WTC11 (cell line): Measurements from ENCODE around the gene RLF. TPM values are rescaled to one million over a fixed set of nuclear protein-coding genes. Genes with fewer than 3 reads are reported as not detected.

ENCODE experiments used
- ATAC-seq: fragments of 200-7000 bp; cut with Tn5 transposase; 2 replicates; pipeline ENCODE4 v1.10.0; 2021; ENCODE audit warnings: mild to moderate bottlenecking, moderate library complexity
- CTCF ChIA-PET: fragments of 300-600 bp; sonication (Branson Sonifier 250); formaldehyde crosslinking; loops from one replicate; lab custom pipeline; 2021; ENCODE audit warnings: antibody characterized with exemption; lab: Charles Lee
- POLR2A ChIA-PET: fragments of 350-600 bp; sonication (Branson Sonifier 250); formaldehyde crosslinking; loops from one replicate; lab custom pipeline; 2021; ENCODE audit warnings: antibody characterized with exemption; lab: Charles Lee
- DNase-seq: peaks from one replicate; pipeline ENCODE4 v3.0.0; 2021; ENCODE audit warnings: low spot score
- H3K27ac Mint-ChIP-seq: 2 replicates; pipeline ENCODE4 v1.8.0; 2021; ENCODE audit warnings: mixed read lengths
- H3K27me3 Mint-ChIP-seq: 2 replicates; pipeline ENCODE4 v1.8.0; 2021; ENCODE audit warnings: low read depth, mild to moderate bottlenecking, moderate library complexity, mixed read lengths
- H3K36me3 Mint-ChIP-seq: 2 replicates; pipeline ENCODE4 v1.8.0; 2021; ENCODE audit warnings: mixed read lengths
- H3K4me1 Mint-ChIP-seq: 2 replicates; pipeline ENCODE4 v1.8.0; 2022; ENCODE audit warnings: mixed read lengths
- H3K4me3 Mint-ChIP-seq: 2 replicates; pipeline ENCODE4 v1.8.0; 2021; ENCODE audit warnings: mild to moderate bottlenecking, moderate library complexity, mixed read lengths
- H3K9me3 Mint-ChIP-seq: 2 replicates; pipeline ENCODE4 v1.8.0; 2021; ENCODE audit warnings: mixed read lengths
- CREB1 ChIP-seq: sonication (generic); formaldehyde crosslinking; IDR thresholded peaks from 2 replicates; pipeline ENCODE4 v1.8.0; 2023; ENCODE audit warnings: mild to moderate bottlenecking, missing genetic modification reagents
- ETV6 ChIP-seq: sonication (generic); formaldehyde crosslinking; IDR thresholded peaks from 2 replicates; pipeline ENCODE4 v1.8.1; 2022; ENCODE audit warnings: mild to moderate bottlenecking, missing genetic modification reagents
- FOXP1 ChIP-seq: sonication (generic); formaldehyde crosslinking; IDR thresholded peaks from 2 replicates; pipeline ENCODE4 v1.8.0; 2022; ENCODE audit warnings: missing genetic modification reagents, mild to moderate bottlenecking, moderate library complexity, borderline replicate concordance
- HMGA2 ChIP-seq: fragments of 250-450 bp; sonication (Bioruptor Pico); IDR thresholded peaks from 2 replicates; pipeline ENCODE4 v1.4.0; 2021; ENCODE audit warnings: mild to moderate bottlenecking, moderate library complexity
- JAZF1 ChIP-seq: fragments of 250-450 bp; sonication (Bioruptor Pico); IDR thresholded peaks from 2 replicates; pipeline ENCODE4 v1.9.0; 2021; ENCODE audit warnings: moderate library complexity, mild to moderate bottlenecking, inconsistent platforms
- KAT7 ChIP-seq: sonication (generic); formaldehyde crosslinking; IDR thresholded peaks from 2 replicates; pipeline ENCODE4 v1.8.1; 2023; ENCODE audit warnings: missing genetic modification reagents, mild to moderate bottlenecking, borderline replicate concordance
- MXD4 ChIP-seq: fragments of 250-450 bp; sonication (Bioruptor Pico); IDR thresholded peaks from 2 replicates; pipeline ENCODE4 v1.8.0; 2021; ENCODE audit warnings: mild to moderate bottlenecking, moderate library complexity, borderline replicate concordance
- NR1H2 ChIP-seq: sonication (generic); formaldehyde crosslinking; IDR thresholded peaks from 2 replicates; pipeline ENCODE4 v1.9.0; 2021; ENCODE audit warnings: mild to moderate bottlenecking, moderate library complexity, missing genetic modification reagents
- SMAD4 ChIP-seq: sonication (generic); formaldehyde crosslinking; IDR thresholded peaks from 2 replicates; pipeline ENCODE4 v1.8.0; 2022; ENCODE audit warnings: mild to moderate bottlenecking, missing genetic modification reagents
- SP1 ChIP-seq: sonication (generic); formaldehyde crosslinking; conservative IDR thresholded peaks from 2 replicates; pipeline ENCODE4 v1.8.1; 2022; ENCODE audit warnings: missing genetic modification reagents
- TEAD4 ChIP-seq: sonication (generic); formaldehyde crosslinking; IDR thresholded peaks from 2 replicates; pipeline ENCODE4 v1.8.0; 2022; ENCODE audit warnings: mild to moderate bottlenecking, missing genetic modification reagents
- total RNA-seq: library from RNA; stranded (reverse); gene quantifications from 3 replicates; pipeline ENCODE4 v1.2.3, GENCODE V29; 2021
- TF ChIP-seq, protein P1 (sequence below): sonication (generic); formaldehyde crosslinking; conservative IDR thresholded peaks from 2 replicates; pipeline ENCODE4 v1.8.1; 2022; ENCODE audit warnings: mild to moderate bottlenecking, missing genetic modification reagents
- TF ChIP-seq, protein P2 (sequence below): sonication (generic); formaldehyde crosslinking; IDR thresholded peaks from 2 replicates; pipeline ENCODE4 v1.8.0; 2023; ENCODE audit warnings: missing genetic modification reagents
- TF ChIP-seq, protein P3 (sequence below): sonication (generic); formaldehyde crosslinking; IDR thresholded peaks from 2 replicates; pipeline ENCODE4 v1.8.1; 2022; ENCODE audit warnings: mild to moderate bottlenecking, missing genetic modification reagents, moderate library complexity, borderline replicate concordance
- TF ChIP-seq, protein P4 (sequence below): fragments of 250-450 bp; sonication (Bioruptor Pico); IDR thresholded peaks from 2 replicates; pipeline ENCODE4 v1.8.0; 2021; ENCODE audit warnings: mild to moderate bottlenecking
- TF ChIP-seq, protein P5 (sequence below): sonication (generic); formaldehyde crosslinking; IDR thresholded peaks from 2 replicates; pipeline ENCODE4 v1.8.1; 2022; ENCODE audit warnings: low read depth, missing genetic modification reagents, borderline replicate concordance
- TF ChIP-seq, protein P6 (sequence below): fragments of 250-450 bp; sonication (Bioruptor Pico); IDR thresholded peaks from 2 replicates; pipeline ENCODE4 v1.9.0; 2021; ENCODE audit warnings: moderate library complexity, mild to moderate bottlenecking, inconsistent platforms, borderline replicate concordance
- TF ChIP-seq, protein P7 (sequence below): fragments of 250-450 bp; sonication (Bioruptor Pico); IDR thresholded peaks from 2 replicates; pipeline ENCODE4 v1.9.0; 2021; ENCODE audit warnings: mild to moderate bottlenecking, borderline replicate concordance
- TF ChIP-seq, protein P8 (sequence below): fragments of 250-450 bp; sonication (Bioruptor Pico); IDR thresholded peaks from 2 replicates; pipeline ENCODE4 v1.9.0; 2021; ENCODE audit warnings: mild to moderate bottlenecking
- TF ChIP-seq, protein P9 (sequence below): sonication (generic); formaldehyde crosslinking; IDR thresholded peaks from 2 replicates; pipeline ENCODE4 v1.8.1; 2023; ENCODE audit warnings: mild to moderate bottlenecking, missing genetic modification reagents, moderate library complexity

Gene RLF
- total RNA-seq, 1 experiment from 2014 or later, result 18.5 TPM

DNA sequence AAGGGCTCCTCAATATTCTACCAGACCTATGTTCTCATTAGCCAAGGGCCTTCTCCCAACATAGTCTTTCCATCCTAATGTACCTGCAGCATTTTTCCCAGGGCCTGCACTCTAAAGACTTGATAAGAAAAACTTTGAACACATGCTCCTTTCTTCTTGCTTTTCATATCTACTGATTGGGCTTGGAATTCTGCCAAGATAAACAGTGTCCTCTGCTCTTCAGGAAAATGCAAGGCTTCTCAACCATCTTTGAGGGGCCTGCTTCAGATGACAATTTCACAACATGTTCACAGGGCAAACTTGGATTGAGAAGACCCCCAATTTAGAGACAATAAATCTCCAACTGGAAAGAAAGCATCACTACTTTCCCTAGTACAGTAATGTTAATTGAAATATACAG is 38.3 kb upstream of the RLF start:
- Mint-ChIP-seq H3K9me3 (no peaks in the 10 kb centered on the region), H3K36me3 (no peaks in the 10 kb centered on the region), H3K4me3 (no peak overlapping the region), H3K27me3 (peaks cover 26% of the 10 kb centered on the region), H3K4me1 (no peaks in the 10 kb centered on the region), H3K27ac (no peak overlapping the region)
- TF ChIP-seq SMAD4 (no peak), JAZF1 (no peak), SP1 (CRISPR knock-in tag) (no peak), MXD4 (CRISPR knock-in tag) (no peak), CREB1 (CRISPR knock-in tag) (no peak), TEAD4 (CRISPR knock-in tag) (no peak), FOXP1 (no peak), ETV6 (CRISPR knock-in tag) (no peak), NR1H2 (no peak), KAT7 (CRISPR knock-in tag) (no peak), HMGA2 (no peak)
- TF ChIP-seq, protein P1, sequence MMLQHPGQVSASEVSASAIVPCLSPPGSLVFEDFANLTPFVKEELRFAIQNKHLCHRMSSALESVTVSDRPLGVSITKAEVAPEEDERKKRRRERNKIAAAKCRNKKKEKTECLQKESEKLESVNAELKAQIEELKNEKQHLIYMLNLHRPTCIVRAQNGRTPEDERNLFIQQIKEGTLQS (CRISPR knock-in tag), result no peak
- TF ChIP-seq, protein P2, sequence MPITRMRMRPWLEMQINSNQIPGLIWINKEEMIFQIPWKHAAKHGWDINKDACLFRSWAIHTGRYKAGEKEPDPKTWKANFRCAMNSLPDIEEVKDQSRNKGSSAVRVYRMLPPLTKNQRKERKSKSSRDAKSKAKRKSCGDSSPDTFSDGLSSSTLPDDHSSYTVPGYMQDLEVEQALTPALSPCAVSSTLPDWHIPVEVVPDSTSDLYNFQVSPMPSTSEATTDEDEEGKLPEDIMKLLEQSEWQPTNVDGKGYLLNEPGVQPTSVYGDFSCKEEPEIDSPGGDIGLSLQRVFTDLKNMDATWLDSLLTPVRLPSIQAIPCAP (CRISPR knock-in tag), result no peak
- TF ChIP-seq, protein P3, sequence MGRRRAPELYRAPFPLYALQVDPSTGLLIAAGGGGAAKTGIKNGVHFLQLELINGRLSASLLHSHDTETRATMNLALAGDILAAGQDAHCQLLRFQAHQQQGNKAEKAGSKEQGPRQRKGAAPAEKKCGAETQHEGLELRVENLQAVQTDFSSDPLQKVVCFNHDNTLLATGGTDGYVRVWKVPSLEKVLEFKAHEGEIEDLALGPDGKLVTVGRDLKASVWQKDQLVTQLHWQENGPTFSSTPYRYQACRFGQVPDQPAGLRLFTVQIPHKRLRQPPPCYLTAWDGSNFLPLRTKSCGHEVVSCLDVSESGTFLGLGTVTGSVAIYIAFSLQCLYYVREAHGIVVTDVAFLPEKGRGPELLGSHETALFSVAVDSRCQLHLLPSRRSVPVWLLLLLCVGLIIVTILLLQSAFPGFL, result no peak
- TF ChIP-seq, protein P4, sequence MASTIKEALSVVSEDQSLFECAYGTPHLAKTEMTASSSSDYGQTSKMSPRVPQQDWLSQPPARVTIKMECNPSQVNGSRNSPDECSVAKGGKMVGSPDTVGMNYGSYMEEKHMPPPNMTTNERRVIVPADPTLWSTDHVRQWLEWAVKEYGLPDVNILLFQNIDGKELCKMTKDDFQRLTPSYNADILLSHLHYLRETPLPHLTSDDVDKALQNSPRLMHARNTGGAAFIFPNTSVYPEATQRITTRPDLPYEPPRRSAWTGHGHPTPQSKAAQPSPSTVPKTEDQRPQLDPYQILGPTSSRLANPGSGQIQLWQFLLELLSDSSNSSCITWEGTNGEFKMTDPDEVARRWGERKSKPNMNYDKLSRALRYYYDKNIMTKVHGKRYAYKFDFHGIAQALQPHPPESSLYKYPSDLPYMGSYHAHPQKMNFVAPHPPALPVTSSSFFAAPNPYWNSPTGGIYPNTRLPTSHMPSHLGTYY, result no peak
- TF ChIP-seq, protein P5, sequence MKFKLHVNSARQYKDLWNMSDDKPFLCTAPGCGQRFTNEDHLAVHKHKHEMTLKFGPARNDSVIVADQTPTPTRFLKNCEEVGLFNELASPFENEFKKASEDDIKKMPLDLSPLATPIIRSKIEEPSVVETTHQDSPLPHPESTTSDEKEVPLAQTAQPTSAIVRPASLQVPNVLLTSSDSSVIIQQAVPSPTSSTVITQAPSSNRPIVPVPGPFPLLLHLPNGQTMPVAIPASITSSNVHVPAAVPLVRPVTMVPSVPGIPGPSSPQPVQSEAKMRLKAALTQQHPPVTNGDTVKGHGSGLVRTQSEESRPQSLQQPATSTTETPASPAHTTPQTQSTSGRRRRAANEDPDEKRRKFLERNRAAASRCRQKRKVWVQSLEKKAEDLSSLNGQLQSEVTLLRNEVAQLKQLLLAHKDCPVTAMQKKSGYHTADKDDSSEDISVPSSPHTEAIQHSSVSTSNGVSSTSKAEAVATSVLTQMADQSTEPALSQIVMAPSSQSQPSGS (CRISPR knock-in tag), result no peak
- TF ChIP-seq, protein P6, sequence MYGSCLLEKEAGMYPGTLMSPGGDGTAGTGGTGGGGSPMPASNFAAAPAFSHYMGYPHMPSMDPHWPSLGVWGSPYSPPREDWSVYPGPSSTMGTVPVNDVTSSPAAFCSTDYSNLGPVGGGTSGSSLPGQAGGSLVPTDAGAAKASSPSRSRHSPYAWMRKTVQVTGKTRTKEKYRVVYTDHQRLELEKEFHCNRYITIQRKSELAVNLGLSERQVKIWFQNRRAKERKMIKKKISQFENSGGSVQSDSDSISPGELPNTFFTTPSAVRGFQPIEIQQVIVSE (CRISPR knock-in tag), result no peak
- TF ChIP-seq, protein P7, sequence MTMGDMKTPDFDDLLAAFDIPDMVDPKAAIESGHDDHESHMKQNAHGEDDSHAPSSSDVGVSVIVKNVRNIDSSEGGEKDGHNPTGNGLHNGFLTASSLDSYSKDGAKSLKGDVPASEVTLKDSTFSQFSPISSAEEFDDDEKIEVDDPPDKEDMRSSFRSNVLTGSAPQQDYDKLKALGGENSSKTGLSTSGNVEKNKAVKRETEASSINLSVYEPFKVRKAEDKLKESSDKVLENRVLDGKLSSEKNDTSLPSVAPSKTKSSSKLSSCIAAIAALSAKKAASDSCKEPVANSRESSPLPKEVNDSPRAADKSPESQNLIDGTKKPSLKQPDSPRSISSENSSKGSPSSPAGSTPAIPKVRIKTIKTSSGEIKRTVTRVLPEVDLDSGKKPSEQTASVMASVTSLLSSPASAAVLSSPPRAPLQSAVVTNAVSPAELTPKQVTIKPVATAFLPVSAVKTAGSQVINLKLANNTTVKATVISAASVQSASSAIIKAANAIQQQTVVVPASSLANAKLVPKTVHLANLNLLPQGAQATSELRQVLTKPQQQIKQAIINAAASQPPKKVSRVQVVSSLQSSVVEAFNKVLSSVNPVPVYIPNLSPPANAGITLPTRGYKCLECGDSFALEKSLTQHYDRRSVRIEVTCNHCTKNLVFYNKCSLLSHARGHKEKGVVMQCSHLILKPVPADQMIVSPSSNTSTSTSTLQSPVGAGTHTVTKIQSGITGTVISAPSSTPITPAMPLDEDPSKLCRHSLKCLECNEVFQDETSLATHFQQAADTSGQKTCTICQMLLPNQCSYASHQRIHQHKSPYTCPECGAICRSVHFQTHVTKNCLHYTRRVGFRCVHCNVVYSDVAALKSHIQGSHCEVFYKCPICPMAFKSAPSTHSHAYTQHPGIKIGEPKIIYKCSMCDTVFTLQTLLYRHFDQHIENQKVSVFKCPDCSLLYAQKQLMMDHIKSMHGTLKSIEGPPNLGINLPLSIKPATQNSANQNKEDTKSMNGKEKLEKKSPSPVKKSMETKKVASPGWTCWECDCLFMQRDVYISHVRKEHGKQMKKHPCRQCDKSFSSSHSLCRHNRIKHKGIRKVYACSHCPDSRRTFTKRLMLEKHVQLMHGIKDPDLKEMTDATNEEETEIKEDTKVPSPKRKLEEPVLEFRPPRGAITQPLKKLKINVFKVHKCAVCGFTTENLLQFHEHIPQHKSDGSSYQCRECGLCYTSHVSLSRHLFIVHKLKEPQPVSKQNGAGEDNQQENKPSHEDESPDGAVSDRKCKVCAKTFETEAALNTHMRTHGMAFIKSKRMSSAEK, result no peak
- TF ChIP-seq, protein P8, sequence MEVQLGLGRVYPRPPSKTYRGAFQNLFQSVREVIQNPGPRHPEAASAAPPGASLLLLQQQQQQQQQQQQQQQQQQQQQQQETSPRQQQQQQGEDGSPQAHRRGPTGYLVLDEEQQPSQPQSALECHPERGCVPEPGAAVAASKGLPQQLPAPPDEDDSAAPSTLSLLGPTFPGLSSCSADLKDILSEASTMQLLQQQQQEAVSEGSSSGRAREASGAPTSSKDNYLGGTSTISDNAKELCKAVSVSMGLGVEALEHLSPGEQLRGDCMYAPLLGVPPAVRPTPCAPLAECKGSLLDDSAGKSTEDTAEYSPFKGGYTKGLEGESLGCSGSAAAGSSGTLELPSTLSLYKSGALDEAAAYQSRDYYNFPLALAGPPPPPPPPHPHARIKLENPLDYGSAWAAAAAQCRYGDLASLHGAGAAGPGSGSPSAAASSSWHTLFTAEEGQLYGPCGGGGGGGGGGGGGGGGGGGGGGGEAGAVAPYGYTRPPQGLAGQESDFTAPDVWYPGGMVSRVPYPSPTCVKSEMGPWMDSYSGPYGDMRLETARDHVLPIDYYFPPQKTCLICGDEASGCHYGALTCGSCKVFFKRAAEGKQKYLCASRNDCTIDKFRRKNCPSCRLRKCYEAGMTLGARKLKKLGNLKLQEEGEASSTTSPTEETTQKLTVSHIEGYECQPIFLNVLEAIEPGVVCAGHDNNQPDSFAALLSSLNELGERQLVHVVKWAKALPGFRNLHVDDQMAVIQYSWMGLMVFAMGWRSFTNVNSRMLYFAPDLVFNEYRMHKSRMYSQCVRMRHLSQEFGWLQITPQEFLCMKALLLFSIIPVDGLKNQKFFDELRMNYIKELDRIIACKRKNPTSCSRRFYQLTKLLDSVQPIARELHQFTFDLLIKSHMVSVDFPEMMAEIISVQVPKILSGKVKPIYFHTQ (CRISPR knock-in tag), result no peak
- TF ChIP-seq, protein P9, sequence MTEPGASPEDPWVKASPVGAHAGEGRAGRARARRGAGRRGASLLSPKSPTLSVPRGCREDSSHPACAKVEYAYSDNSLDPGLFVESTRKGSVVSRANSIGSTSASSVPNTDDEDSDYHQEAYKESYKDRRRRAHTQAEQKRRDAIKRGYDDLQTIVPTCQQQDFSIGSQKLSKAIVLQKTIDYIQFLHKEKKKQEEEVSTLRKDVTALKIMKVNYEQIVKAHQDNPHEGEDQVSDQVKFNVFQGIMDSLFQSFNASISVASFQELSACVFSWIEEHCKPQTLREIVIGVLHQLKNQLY (CRISPR knock-in tag), result no peak
- ATAC-seq (no peak), DNase-seq (no peak)
- ChIA-PET CTCF (no interaction called here), POLR2A (no interaction called here)
